Measurements from ENCODE around the gene UCHL5.
"Not testable (repeated sequence)": the region's sequence is repeated elsewhere in the genome, so short reads cannot be mapped to it uniquely, and the experiment has no call there.

UCHL5 gene

GRCh38 chr1:193042766-193043691 is 16.1 kb downstream of the UCHL5 start:
- DNase-seq = no peak
- peaks cover 9% of the 10 kb centered on the region for H3K36me3 ChIP-seq (ENCODE audit: control insufficient read depth, insufficient read depth, low read length)
- no peaks in the 10 kb centered on the region for H3K4me1 ChIP-seq (ENCODE audit: control insufficient read depth, insufficient read depth, low read length, poor library complexity, severe bottlenecking)
- no peaks in the 10 kb centered on the region for H3K9me3 ChIP-seq (ENCODE audit: control insufficient read depth, low read length)
- no peak overlapping the region for H3K4me3 ChIP-seq (ENCODE audit: insufficient read depth, low read depth, low read length, poor library complexity, severe bottlenecking)
- no peaks in the 10 kb centered on the region for H3K27me3 ChIP-seq (replicated peaks; ENCODE audit: control insufficient read depth, insufficient read depth, low read length, poor library complexity, severe bottlenecking)
- no peak overlapping the region for H3K27ac ChIP-seq (ENCODE audit: insufficient read depth, low read length, poor library complexity, severe bottlenecking)

DNA sequence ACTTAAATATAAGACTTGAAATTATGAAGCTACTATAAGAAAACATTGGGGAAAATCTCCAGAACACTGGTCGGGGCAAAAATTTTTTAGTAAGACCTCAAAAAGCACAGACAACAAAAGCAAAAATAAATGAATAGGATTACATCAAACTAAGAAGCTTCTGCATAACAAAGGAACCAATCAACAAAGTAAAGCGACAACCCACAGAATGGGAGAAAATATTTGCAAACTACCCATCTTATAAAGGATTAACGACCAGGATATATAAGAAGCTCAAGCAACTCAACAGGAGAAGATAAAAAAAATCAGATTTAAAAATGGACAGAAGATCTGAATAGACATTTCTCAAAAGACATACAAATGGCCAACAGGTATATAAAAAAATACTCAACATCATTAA is 19.1 kb downstream of the UCHL5 start:
- Histone ChIP-seq H3K9me3 (ENCODE audit: control insufficient read depth, low read length) (no peaks in the 10 kb centered on the region), H3K27ac (ENCODE audit: insufficient read depth, low read length, poor library complexity, severe bottlenecking) (no peak overlapping the region), H3K4me3 (ENCODE audit: insufficient read depth, low read depth, low read length, poor library complexity, severe bottlenecking) (no peak overlapping the region), H3K27me3 (replicated peaks; ENCODE audit: control insufficient read depth, insufficient read depth, low read length, poor library complexity, severe bottlenecking) (no peaks in the 10 kb centered on the region), H3K36me3 (ENCODE audit: control insufficient read depth, insufficient read depth, low read length) (peaks cover 4% of the 10 kb centered on the region), H3K4me1 (ENCODE audit: control insufficient read depth, insufficient read depth, low read length, poor library complexity, severe bottlenecking) (no peaks in the 10 kb centered on the region)
- DNase-seq = no peak

GRCh38 chr1:193036337-193037047 is 22.7 kb downstream of the UCHL5 start:
- DNase-seq = no peak
- Histone ChIP-seq H3K27me3 (replicated peaks; ENCODE audit: control insufficient read depth, insufficient read depth, low read length, poor library complexity, severe bottlenecking) (no peaks in the 10 kb centered on the region), H3K27ac (ENCODE audit: insufficient read depth, low read length, poor library complexity, severe bottlenecking) (no peak overlapping the region), H3K9me3 (ENCODE audit: control insufficient read depth, low read length) (no peaks in the 10 kb centered on the region), H3K36me3 (ENCODE audit: control insufficient read depth, insufficient read depth, low read length) (no peaks in the 10 kb centered on the region), H3K4me1 (ENCODE audit: control insufficient read depth, insufficient read depth, low read length, poor library complexity, severe bottlenecking) (no peaks in the 10 kb centered on the region), H3K4me3 (ENCODE audit: insufficient read depth, low read depth, low read length, poor library complexity, severe bottlenecking) (no peak overlapping the region)

- no peak overlapping the region for H3K4me3 ChIP-seq (ENCODE audit: insufficient read depth, low read depth, low read length, poor library complexity, severe bottlenecking)
- H3K4me1 ChIP-seq (ENCODE audit: control insufficient read depth, insufficient read depth, low read length, poor library complexity, severe bottlenecking) = no peaks in the 10 kb centered on the region
- H3K27me3 ChIP-seq (replicated peaks; ENCODE audit: control insufficient read depth, insufficient read depth, low read length, poor library complexity, severe bottlenecking) = no peaks in the 10 kb centered on the region
- no peaks in the 10 kb centered on the region for H3K36me3 ChIP-seq (ENCODE audit: control insufficient read depth, insufficient read depth, low read length)
- DNase-seq = no peak
- H3K9me3 ChIP-seq (ENCODE audit: control insufficient read depth, low read length) = no peaks in the 10 kb centered on the region
- H3K27ac ChIP-seq (ENCODE audit: insufficient read depth, low read length, poor library complexity, severe bottlenecking) = no peak overlapping the region
Measured at GRCh38 chr1:193033610-193034009, 25.6 kb downstream of the UCHL5 start.

- not testable (repeated sequence) for DNase-seq; H3K4me3 ChIP-seq (ENCODE audit: insufficient read depth, low read depth, low read length, poor library complexity, severe bottlenecking); H3K27me3 ChIP-seq (replicated peaks; ENCODE audit: control insufficient read depth, insufficient read depth, low read length, poor library complexity, severe bottlenecking); H3K9me3 ChIP-seq (ENCODE audit: control insufficient read depth, low read length); H3K36me3 ChIP-seq (ENCODE audit: control insufficient read depth, insufficient read depth, low read length); H3K4me1 ChIP-seq (ENCODE audit: control insufficient read depth, insufficient read depth, low read length, poor library complexity, severe bottlenecking); H3K27ac ChIP-seq (ENCODE audit: insufficient read depth, low read length, poor library complexity, severe bottlenecking)
Measured at GRCh38 chr1:193032643-193033427, 26.3 kb downstream of the UCHL5 start.

DNA sequence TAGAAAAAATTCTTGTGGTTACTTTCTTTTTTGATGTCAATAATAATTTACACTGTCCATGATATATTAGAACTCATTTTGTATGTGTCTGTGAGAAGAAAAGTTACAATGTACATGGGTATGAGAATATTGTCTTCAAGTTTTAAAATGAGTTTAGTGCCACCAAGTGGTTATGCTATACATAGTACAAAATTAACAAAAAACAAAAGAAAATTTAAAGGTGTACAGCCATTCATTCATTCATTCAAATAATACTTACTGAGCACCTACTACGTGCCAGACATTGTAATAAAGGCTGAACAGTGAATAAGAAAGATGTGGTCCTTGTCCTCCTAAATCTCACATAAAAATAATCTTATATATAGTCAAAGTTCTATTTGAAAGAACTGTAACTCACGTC is 27.7 kb downstream of the UCHL5 start:
- DNase-seq = no peak
- H3K4me1 ChIP-seq (ENCODE audit: control insufficient read depth, insufficient read depth, low read length, poor library complexity, severe bottlenecking) = no peaks in the 10 kb centered on the region
- no peaks in the 10 kb centered on the region for H3K27me3 ChIP-seq (replicated peaks; ENCODE audit: control insufficient read depth, insufficient read depth, low read length, poor library complexity, severe bottlenecking)
- H3K9me3 ChIP-seq (ENCODE audit: control insufficient read depth, low read length) = no peaks in the 10 kb centered on the region
- H3K27ac ChIP-seq (ENCODE audit: insufficient read depth, low read length, poor library complexity, severe bottlenecking) = no peak overlapping the region
- H3K36me3 ChIP-seq (ENCODE audit: control insufficient read depth, insufficient read depth, low read length) = no peaks in the 10 kb centered on the region
- H3K4me3 ChIP-seq (ENCODE audit: insufficient read depth, low read depth, low read length, poor library complexity, severe bottlenecking) = no peak overlapping the region

DNA sequence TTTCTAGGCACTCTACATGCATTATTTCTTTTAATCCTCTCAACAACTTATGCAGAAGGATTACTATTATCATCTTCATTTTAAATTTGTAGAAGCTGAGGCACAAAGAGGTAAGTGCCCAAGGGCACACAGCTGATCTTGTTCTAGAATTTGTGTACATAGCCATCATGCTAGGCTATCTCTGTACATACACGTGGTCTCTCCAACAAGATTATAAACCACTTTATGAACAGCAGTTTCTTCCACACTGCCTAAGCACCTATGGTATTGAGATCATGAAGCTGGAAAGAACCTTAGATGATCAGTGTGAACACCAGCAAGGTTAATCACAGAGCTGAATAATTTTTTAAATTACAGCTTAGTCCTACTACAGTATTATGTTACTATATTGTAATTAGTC is 28.9 kb downstream of the UCHL5 start:
- DNase-seq = no peak
- no peak overlapping the region for H3K27ac ChIP-seq (ENCODE audit: insufficient read depth, low read length, poor library complexity, severe bottlenecking)
- H3K9me3 ChIP-seq (ENCODE audit: control insufficient read depth, low read length) = no peaks in the 10 kb centered on the region
- no peaks in the 10 kb centered on the region for H3K4me1 ChIP-seq (ENCODE audit: control insufficient read depth, insufficient read depth, low read length, poor library complexity, severe bottlenecking)
- no peak overlapping the region for H3K4me3 ChIP-seq (ENCODE audit: insufficient read depth, low read depth, low read length, poor library complexity, severe bottlenecking)
- H3K27me3 ChIP-seq (replicated peaks; ENCODE audit: control insufficient read depth, insufficient read depth, low read length, poor library complexity, severe bottlenecking) = no peaks in the 10 kb centered on the region
- peaks cover 6% of the 10 kb centered on the region for H3K36me3 ChIP-seq (ENCODE audit: control insufficient read depth, insufficient read depth, low read length)

- H3K27ac ChIP-seq (ENCODE audit: insufficient read depth, low read length, poor library complexity, severe bottlenecking) = no peak overlapping the region
- no peak for DNase-seq
- peaks cover 16% of the 10 kb centered on the region for H3K36me3 ChIP-seq (ENCODE audit: control insufficient read depth, insufficient read depth, low read length)
- H3K4me3 ChIP-seq (ENCODE audit: insufficient read depth, low read depth, low read length, poor library complexity, severe bottlenecking) = no peak overlapping the region
- H3K9me3 ChIP-seq (ENCODE audit: control insufficient read depth, low read length) = no peaks in the 10 kb centered on the region
- H3K27me3 ChIP-seq (replicated peaks; ENCODE audit: control insufficient read depth, insufficient read depth, low read length, poor library complexity, severe bottlenecking) = no peaks in the 10 kb centered on the region
- no peaks in the 10 kb centered on the region for H3K4me1 ChIP-seq (ENCODE audit: control insufficient read depth, insufficient read depth, low read length, poor library complexity, severe bottlenecking)
Measured at GRCh38 chr1:193025218-193025617, 33.9 kb downstream of the UCHL5 start.

DNA sequence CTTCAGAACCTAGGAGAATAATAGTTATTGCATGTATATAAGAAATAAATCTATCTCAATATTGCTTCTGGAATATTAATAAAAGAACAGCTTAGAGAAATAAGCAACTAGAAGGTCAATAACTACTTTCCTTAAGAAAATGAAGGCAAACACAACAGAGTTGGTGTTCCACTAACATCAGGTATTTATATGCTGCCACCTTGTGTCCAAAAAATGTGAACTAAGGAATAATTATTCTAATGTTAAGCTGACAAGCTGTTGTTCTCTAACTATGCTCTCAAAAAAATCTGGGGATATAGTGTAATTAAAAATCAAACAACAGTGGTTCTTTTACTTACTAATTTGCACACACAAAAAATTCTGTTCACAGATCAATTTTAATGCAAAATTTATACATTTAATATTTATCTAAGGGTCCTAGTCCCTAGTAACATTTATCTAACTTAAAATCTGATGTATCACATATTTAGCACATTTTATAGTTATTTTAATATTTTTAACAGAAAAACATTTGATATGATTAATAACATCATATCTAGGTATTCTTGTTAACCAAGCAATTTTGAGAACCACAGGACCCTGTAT is 39.6 kb downstream of the UCHL5 start:
- no peak overlapping the region for H3K4me3 ChIP-seq (ENCODE audit: insufficient read depth, low read depth, low read length, poor library complexity, severe bottlenecking)
- H3K9me3 ChIP-seq (ENCODE audit: control insufficient read depth, low read length) = no peaks in the 10 kb centered on the region
- no peak for DNase-seq
- H3K4me1 ChIP-seq (ENCODE audit: control insufficient read depth, insufficient read depth, low read length, poor library complexity, severe bottlenecking) = no peaks in the 10 kb centered on the region
- no peaks in the 10 kb centered on the region for H3K27me3 ChIP-seq (replicated peaks; ENCODE audit: control insufficient read depth, insufficient read depth, low read length, poor library complexity, severe bottlenecking)
- H3K36me3 ChIP-seq (ENCODE audit: control insufficient read depth, insufficient read depth, low read length) = peaks cover 14% of the 10 kb centered on the region
- no peak overlapping the region for H3K27ac ChIP-seq (ENCODE audit: insufficient read depth, low read length, poor library complexity, severe bottlenecking)

Measured in effector memory CD4-positive, alpha-beta T cell (primary cell).